Prostate gland (tissue), 2 donors: ENCODE results near the gene TPP1. TPM values are rescaled to one million over a fixed set of nuclear protein-coding genes. Genes with fewer than 3 reads are reported as not detected.

Experiments used
- DNase-seq: peaks from one replicate; pipeline ENCODE4 v3.0.0-alpha.2; 2019; ENCODE audit warnings: low spot score
- H3K27ac ChIP-seq, 2 donors: fragments of 200-600 bp; sonication (generic); 2 replicates each; pipeline ENCODE4 v1.5.1; 2017 to 2019
- H3K27me3 ChIP-seq: fragments of 200-600 bp; sonication (generic); replicated peaks from 2 replicates; pipeline ENCODE4 v1.5.1; 2019; ENCODE audit not compliant: insufficient read depth
- H3K36me3 ChIP-seq, 2 donors: fragments of 200-600 bp; sonication (generic); 1 replicate in 1 of 2; 2 replicates in 1 of 2; pipeline versions ENCODE4 v1.5.1 to v1.8.1; 2017 to 2019
- H3K4me1 ChIP-seq: fragments of 200-600 bp; sonication (generic); replicated peaks from 2 replicates; pipeline ENCODE4 v1.5.1; 2019
- H3K4me3 ChIP-seq, 2 donors: fragments of 200-600 bp; sonication (generic); 2 replicates each; pipeline ENCODE4 v1.5.1; 2017 to 2019
- H3K9me3 ChIP-seq: fragments of 200-600 bp; sonication (generic); 2 replicates; pipeline ENCODE4 v1.5.1; 2017
- CTCF ChIP-seq, 4 experiments: fragments of 200-600 bp in 2 of 4; fragments of 450-650 bp in 2 of 4; sonication (generic) in 2 of 4; IDR thresholded peaks; 1 replicate in 3 of 4; 2 replicates in 1 of 4; pipeline ENCODE4 v1.5.1; 2016 to 2019; ENCODE audit warnings: antibody characterized with exemption in 4 of 4, mild to moderate bottlenecking in 2 of 4, moderate library complexity in 2 of 4
- POLR2A ChIP-seq: fragments of 450-650 bp; IDR thresholded peaks from one replicate; pipeline ENCODE4 v1.6.1; 2016; ENCODE audit warnings: antibody characterized with exemption, mild to moderate bottlenecking
- POLR2AphosphoS5 ChIP-seq: sonication (generic); formaldehyde crosslinking; IDR thresholded peaks from one replicate; pipeline ENCODE4 v1.6.1; 2017; ENCODE audit warnings: antibody characterized with exemption
- WGBS: methylation state at CpG from one replicate; pipeline ENCODE4 v1.1.5; 2018; 5-methylcytosine and 5-hydroxymethylcytosine counted together
- intact Hi-C: fragments of 100-400 bp; cut with DNase I; formaldehyde crosslinking; loops from one replicate; pipeline ENCODE4 v1.14.2; 2022
- total RNA-seq, 2 donors: library from RNA; depleted of rRNA; stranded (reverse); fragments of >200 nt; gene quantifications; one replicate each; pipeline ENCODE4 v1.1.0, GENCODE V29; 2016

TPP1 gene
- total RNA-seq, 2 donors from 2014 or later = 94.6 to 147 TPM

GRCh38 chr11:6586434-6587359, 32.5 kb downstream of the TPP1 start:
- TF ChIP-seq POLR2AphosphoS5 = no peak
- no peak for TF ChIP-seq POLR2A
- no peak for TF ChIP-seq CTCF (IDR thresholded peaks at IDR 0.05)
- 94% methylated on average over 22 of the region's 25 CpGs for WGBS
- H3K4me3 ChIP-seq = no peak overlapping the region
- H3K9me3 ChIP-seq = no peaks in the 10 kb centered on the region
- no peaks in the 10 kb centered on the region for H3K36me3 ChIP-seq
- H3K27ac ChIP-seq = no peak overlapping the region
- intact Hi-C loops = no loop called here
- peak; percentile 1 for DNase-seq
- H3K4me1 ChIP-seq = no peaks in the 10 kb centered on the region
- no peaks in the 10 kb centered on the region for H3K27me3 ChIP-seq

- no peaks in the 10 kb centered on the region for H3K9me3 ChIP-seq
- H3K27ac ChIP-seq = no peak overlapping the region
- intact Hi-C loops = no loop called here
- no peaks in the 10 kb centered on the region for H3K36me3 ChIP-seq
- TF ChIP-seq POLR2A = no peak
- no peak for TF ChIP-seq POLR2AphosphoS5
- no peak for TF ChIP-seq CTCF (IDR thresholded peaks at IDR 0.05)
- 97% methylated on average over 4 of the region's 4 CpGs for WGBS
- H3K4me3 ChIP-seq = no peak overlapping the region
- DNase-seq = no peak
- H3K27me3 ChIP-seq = no peaks in the 10 kb centered on the region
- no peaks in the 10 kb centered on the region for H3K4me1 ChIP-seq
Measured at GRCh38 chr11:6584528-6584927, 34.7 kb downstream of the TPP1 start.

- 100% methylated on average over 1 of the region's 1 CpG for WGBS
- no peaks in the 10 kb centered on the region for H3K27me3 ChIP-seq
- intact Hi-C loops = no loop called here
- no peak for DNase-seq
- no peaks in the 10 kb centered on the region for H3K36me3 ChIP-seq
- no peak overlapping the region for H3K4me3 ChIP-seq
- H3K9me3 ChIP-seq = no peaks in the 10 kb centered on the region
- TF ChIP-seq CTCF (IDR thresholded peaks at IDR 0.05) (no peak), POLR2A (no peak), POLR2AphosphoS5 (no peak)
- H3K27ac ChIP-seq = no peak overlapping the region
- H3K4me1 ChIP-seq = no peaks in the 10 kb centered on the region
Measured at GRCh38 chr11:6583584-6583983, 35.6 kb downstream of the TPP1 start.

- intact Hi-C loops = no loop called here
Measured at GRCh38 chr11:6579681-6580080, 39.5 kb downstream of the TPP1 start.

More at GRCh38 chr11:6579681-6580080, 39.5 kb downstream of the TPP1 start:
- no peaks in the 10 kb centered on the region for H3K9me3 ChIP-seq
- no peak overlapping the region for H3K27ac ChIP-seq
- no peak overlapping the region for H3K4me3 ChIP-seq
- no peaks in the 10 kb centered on the region for H3K27me3 ChIP-seq
- DNase-seq = no peak
- no CpG with 5 or more reads among the region's 2 CpGs for WGBS
- TF ChIP-seq POLR2A (no peak), POLR2AphosphoS5 (no peak), CTCF (IDR thresholded peaks at IDR 0.05) (no peak)
- H3K4me1 ChIP-seq = no peaks in the 10 kb centered on the region
- H3K36me3 ChIP-seq = no peaks in the 10 kb centered on the region
